ENCODE data around the gene PPARG.

- TF ChIP-seq CTCF (IDR thresholded peaks at IDR 0.05): no peak
- TF ChIP-seq POLR2A (IDR thresholded peaks at IDR 0.05): no peak
- TF ChIP-seq EP300 (IDR thresholded peaks at IDR 0.05): no peak
Measured at GRCh38 chr3:12284591-12284990, 4.3 kb upstream of the PPARG start.

All from sigmoid colon (tissue), 4 donors.